Osteocyte (in vitro differentiated cells): ENCODE data around the gene KRT86. TPM values are rescaled to one million over a fixed set of nuclear protein-coding genes. Genes with fewer than 3 reads are reported as not detected.

Experiments
- DNase-seq: peaks from one replicate; pipeline ENCODE4 v3.0.0; 2021; ENCODE audit warnings: mixed read lengths; ENCODE audit not compliant: unreplicated experiment; ENCODE audit errors: extremely low spot score
- H3K27ac Mint-ChIP-seq: one replicate; pipeline ENCODE4 v1.8.0; 2021; ENCODE audit warnings: mild to moderate bottlenecking, mixed read lengths; ENCODE audit not compliant: unreplicated experiment
- H3K27me3 Mint-ChIP-seq: one replicate; pipeline ENCODE4 v1.8.0; 2021; ENCODE audit warnings: mixed read lengths; ENCODE audit not compliant: unreplicated experiment
- H3K36me3 Mint-ChIP-seq: one replicate; pipeline ENCODE4 v1.8.0; 2021; ENCODE audit warnings: mixed read lengths; ENCODE audit not compliant: unreplicated experiment
- H3K4me1 Mint-ChIP-seq: one replicate; pipeline ENCODE4 v1.8.0; 2021; ENCODE audit warnings: mixed read lengths; ENCODE audit not compliant: unreplicated experiment
- H3K4me3 Mint-ChIP-seq: one replicate; pipeline ENCODE4 v1.8.0; 2021; ENCODE audit warnings: mild to moderate bottlenecking, moderate library complexity, mixed read lengths; ENCODE audit not compliant: unreplicated experiment
- H3K9me3 Mint-ChIP-seq: one replicate; pipeline ENCODE4 v1.8.0; 2021; ENCODE audit warnings: mixed read lengths; ENCODE audit not compliant: unreplicated experiment
- CTCF ChIP-seq: fragments of 200-600 bp; sonication (generic); IDR thresholded peaks from 2 replicates; pipeline ENCODE4 v1.5.0; 2021; ENCODE audit warnings: antibody characterized with exemption, mild to moderate bottlenecking, moderate library complexity
- total RNA-seq: library from RNA; stranded (reverse); gene quantifications from 2 replicates; pipeline ENCODE4 v1.2.1, GENCODE V29; 2021

KRT86 gene
- total RNA-seq, 1 donor from 2014 or later: 0.24 TPM

GRCh38 chr12:52228931-52229330, 45.5 kb upstream of the KRT86 start:
- peaks cover 49% of the 10 kb centered on the region for H3K4me1 Mint-ChIP-seq
- no peak overlapping the region for H3K27ac Mint-ChIP-seq
- peaks cover 5% of the 10 kb centered on the region for H3K36me3 Mint-ChIP-seq
- DNase-seq: no peak
- no peaks in the 10 kb centered on the region for H3K27me3 Mint-ChIP-seq
- H3K9me3 Mint-ChIP-seq: peaks cover 19% of the 10 kb centered on the region
- TF ChIP-seq CTCF: no peak
- H3K4me3 Mint-ChIP-seq: no peak overlapping the region

- no peaks in the 10 kb centered on the region for H3K27me3 Mint-ChIP-seq
- peaks cover 11% of the 10 kb centered on the region for H3K9me3 Mint-ChIP-seq
- H3K4me1 Mint-ChIP-seq: peaks cover 57% of the 10 kb centered on the region
- H3K4me3 Mint-ChIP-seq: no peak overlapping the region
- peak overlapping the region; percentile 42 for H3K27ac Mint-ChIP-seq
- no peak for DNase-seq
- TF ChIP-seq CTCF: no peak
- peaks cover under 1% of the 10 kb centered on the region for H3K36me3 Mint-ChIP-seq
These were observed 44.6 kb upstream of the KRT86 start for GRCh38 chr12:52229836-52230343.

GRCh38 chr12:52230364-52231281, 43.8 kb upstream of the KRT86 start:
- no peak overlapping the region for H3K4me3 Mint-ChIP-seq
- H3K9me3 Mint-ChIP-seq: peaks cover 10% of the 10 kb centered on the region
- no peak for DNase-seq
- H3K27me3 Mint-ChIP-seq: no peaks in the 10 kb centered on the region
- peaks cover 65% of the 10 kb centered on the region for H3K4me1 Mint-ChIP-seq
- peak overlapping the region; percentile 94 for H3K27ac Mint-ChIP-seq
- no peaks in the 10 kb centered on the region for H3K36me3 Mint-ChIP-seq
- no peak for TF ChIP-seq CTCF

- TF ChIP-seq CTCF: no peak
- peaks cover 7% of the 10 kb centered on the region for H3K9me3 Mint-ChIP-seq
- H3K4me3 Mint-ChIP-seq: no peak overlapping the region
- H3K4me1 Mint-ChIP-seq: peaks cover 62% of the 10 kb centered on the region
- H3K36me3 Mint-ChIP-seq: no peaks in the 10 kb centered on the region
- peak overlapping the region; percentile 94 for H3K27ac Mint-ChIP-seq
- no peak for DNase-seq
- no peaks in the 10 kb centered on the region for H3K27me3 Mint-ChIP-seq
These were observed 42.9 kb upstream of the KRT86 start for GRCh38 chr12:52231305-52232202.
